Neural cell (in vitro differentiated cells): ENCODE data around the gene MAMLD1.

Experiments used
- EP300 ChIP-seq: fragments of 450-650 bp; conservative IDR thresholded peaks from 2 replicates; pipeline ENCODE4 v1.6.1; 2014; ENCODE audit warnings: antibody characterized with exemption, mild to moderate bottlenecking, moderate library complexity; ENCODE audit not compliant: poor library complexity, severe bottlenecking
- POLR2AphosphoS5 ChIP-seq: IDR thresholded peaks from 2 replicates; pipeline ENCODE4 v1.6.1; 2012
- REST ChIP-seq: IDR thresholded peaks from 2 replicates; pipeline ENCODE4 v1.6.1; 2012; ENCODE audit warnings: borderline replicate concordance
- TAF1 ChIP-seq: IDR thresholded peaks from 2 replicates; pipeline ENCODE4 v1.6.1; 2012; ENCODE audit warnings: low read depth
- TF ChIP-seq, protein P1 (sequence below): fragments of 450-650 bp; IDR thresholded peaks from 2 replicates; pipeline ENCODE4 v1.5.1; 2014; ENCODE audit warnings: antibody characterized with exemption, mild to moderate bottlenecking, moderate library complexity; ENCODE audit not compliant: poor library complexity, severe bottlenecking

- no peak for TF ChIP-seq EP300
- TF ChIP-seq, protein P1, sequence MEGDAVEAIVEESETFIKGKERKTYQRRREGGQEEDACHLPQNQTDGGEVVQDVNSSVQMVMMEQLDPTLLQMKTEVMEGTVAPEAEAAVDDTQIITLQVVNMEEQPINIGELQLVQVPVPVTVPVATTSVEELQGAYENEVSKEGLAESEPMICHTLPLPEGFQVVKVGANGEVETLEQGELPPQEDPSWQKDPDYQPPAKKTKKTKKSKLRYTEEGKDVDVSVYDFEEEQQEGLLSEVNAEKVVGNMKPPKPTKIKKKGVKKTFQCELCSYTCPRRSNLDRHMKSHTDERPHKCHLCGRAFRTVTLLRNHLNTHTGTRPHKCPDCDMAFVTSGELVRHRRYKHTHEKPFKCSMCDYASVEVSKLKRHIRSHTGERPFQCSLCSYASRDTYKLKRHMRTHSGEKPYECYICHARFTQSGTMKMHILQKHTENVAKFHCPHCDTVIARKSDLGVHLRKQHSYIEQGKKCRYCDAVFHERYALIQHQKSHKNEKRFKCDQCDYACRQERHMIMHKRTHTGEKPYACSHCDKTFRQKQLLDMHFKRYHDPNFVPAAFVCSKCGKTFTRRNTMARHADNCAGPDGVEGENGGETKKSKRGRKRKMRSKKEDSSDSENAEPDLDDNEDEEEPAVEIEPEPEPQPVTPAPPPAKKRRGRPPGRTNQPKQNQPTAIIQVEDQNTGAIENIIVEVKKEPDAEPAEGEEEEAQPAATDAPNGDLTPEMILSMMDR = no peak
- no peak for TF ChIP-seq REST
- TF ChIP-seq POLR2AphosphoS5 = no peak
- TF ChIP-seq TAF1 = no peak
Measured at GRCh38 chrX:150371877-150372276, 8.8 kb downstream of the MAMLD1 start.
